Left lung (tissue), 10 donors: ENCODE measurements around the gene BCL11B. TPM values are rescaled to one million over a fixed set of nuclear protein-coding genes. Genes with fewer than 3 reads are reported as not detected.

Experiments used
- ATAC-seq: fragments of 200-7000 bp; cut with Tn5 transposase; one replicate; pipeline ENCODE4 v1.9.1; 2020; ENCODE audit warnings: moderate library complexity
- DNase-seq, 4 donors: peaks; one replicate each; pipeline ENCODE4 v3.0.0-alpha.2; 2013 to 2020
- H3K27ac ChIP-seq, 2 donors: fragments of 200-600 bp; sonication (generic) in 1 of 2; one replicate each; pipeline versions ENCODE4 v1.5.0 to v1.8.0; 2020 to 2021
- H3K27me3 ChIP-seq, 2 donors: fragments of 200-600 bp; sonication (generic) in 1 of 2; one replicate each; pipeline versions ENCODE4 v1.5.0 to v1.8.0; 2020 to 2021
- H3K36me3 ChIP-seq, 2 donors: fragments of 200-600 bp; sonication (generic) in 1 of 2; one replicate each; pipeline versions ENCODE4 v1.5.0 to v1.8.0; 2020 to 2021
- H3K4me1 ChIP-seq, 2 donors: fragments of 200-600 bp; one replicate each; pipeline ENCODE4 v1.8.0; 2021
- H3K4me3 ChIP-seq, 2 donors: fragments of 200-600 bp; sonication (generic) in 1 of 2; one replicate each; pipeline versions ENCODE4 v1.5.0 to v1.8.0; 2020 to 2021; ENCODE audit warnings: mild to moderate bottlenecking in 1 of 2
- H3K9me3 ChIP-seq, 2 donors: fragments of 200-600 bp; sonication (generic) in 1 of 2; one replicate each; pipeline versions ENCODE4 v1.5.0 to v1.8.0; 2020 to 2021
- intact Hi-C, 2 donors: fragments of 100-400 bp; cut with DNase I; formaldehyde crosslinking; loops; one replicate each; pipeline versions ENCODE4 v1.11.2 to v1.14.2; 2022
- polyA plus RNA-seq, 6 donors: library from polyadenylated mRNA; unstranded; fragments of 120-200 nt; gene quantifications; one replicate each; pipeline ENCODE4 v1.2.1, GENCODE V29; 2013; ENCODE audit not compliant: insufficient read length in 6 of 6
- total RNA-seq, 2 donors: library from RNA; stranded (reverse); fragmentation: NEBNext Ultra II Directional; extraction: Animal tissue kit (Norgen Biotek cat#: 25700); gene quantifications; one replicate each; pipeline ENCODE4 v1.2.1, GENCODE V29; 2021
- TF ChIP-seq, protein P1 (sequence below), 2 donors: fragments of 200-600 bp; sonication (generic) in 1 of 2; IDR thresholded peaks; one replicate each; pipeline versions ENCODE4 v1.5.0 to v1.8.0; 2021; ENCODE audit warnings: antibody characterized with exemption in 2 of 2
- donor health status: DM: no; HTN: yes; CAD: no.
- donor health status: DM: no; HTN: no; CAD: no.

The BCL11B gene
- total and polyA plus RNA-seq, 8 donors: 1.4 to 3.6 (median 3.2) TPM

DNA sequence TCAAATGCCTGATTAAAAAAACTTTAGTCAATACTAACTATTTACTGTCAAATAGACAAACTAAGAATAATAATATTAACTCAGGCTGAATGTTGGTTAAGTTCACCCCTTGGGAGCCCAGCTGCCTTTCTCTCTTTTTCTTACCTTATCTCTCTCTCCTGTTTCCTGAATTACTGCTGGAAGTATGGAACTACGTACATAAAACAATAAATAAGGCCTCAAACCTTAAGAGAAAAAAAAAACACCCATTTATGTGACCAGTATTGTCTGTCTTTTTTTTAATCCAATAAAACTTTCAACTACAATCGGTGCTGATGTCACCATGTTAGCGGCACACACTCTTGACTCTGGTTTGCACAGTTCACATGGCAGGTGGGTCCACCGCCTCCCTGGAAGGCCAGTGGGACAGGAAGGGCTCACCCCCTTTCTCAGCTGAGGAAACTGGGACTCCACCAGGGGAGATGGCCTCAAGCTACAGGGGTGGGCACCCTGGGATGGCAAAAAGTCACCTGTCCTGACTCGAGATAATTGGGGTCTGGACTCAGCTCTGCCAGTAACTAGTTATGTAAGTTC lies 21.3 kb downstream of the BCL11B start:
- Histone ChIP-seq H3K9me3 (no peaks in the 10 kb centered on the region), H3K36me3 (no peaks in the 10 kb centered on the region), H3K27ac (no peak overlapping the region), H3K4me3 (no peak overlapping the region), H3K4me1 (no peaks in the 10 kb centered on the region), H3K27me3 (peaks cover 15 to 84% of the 10 kb centered on the region in 2 donors)
- no peak for ATAC-seq
- DNase-seq: no peak
- intact Hi-C loops: no loop called here
- TF ChIP-seq, protein P1, sequence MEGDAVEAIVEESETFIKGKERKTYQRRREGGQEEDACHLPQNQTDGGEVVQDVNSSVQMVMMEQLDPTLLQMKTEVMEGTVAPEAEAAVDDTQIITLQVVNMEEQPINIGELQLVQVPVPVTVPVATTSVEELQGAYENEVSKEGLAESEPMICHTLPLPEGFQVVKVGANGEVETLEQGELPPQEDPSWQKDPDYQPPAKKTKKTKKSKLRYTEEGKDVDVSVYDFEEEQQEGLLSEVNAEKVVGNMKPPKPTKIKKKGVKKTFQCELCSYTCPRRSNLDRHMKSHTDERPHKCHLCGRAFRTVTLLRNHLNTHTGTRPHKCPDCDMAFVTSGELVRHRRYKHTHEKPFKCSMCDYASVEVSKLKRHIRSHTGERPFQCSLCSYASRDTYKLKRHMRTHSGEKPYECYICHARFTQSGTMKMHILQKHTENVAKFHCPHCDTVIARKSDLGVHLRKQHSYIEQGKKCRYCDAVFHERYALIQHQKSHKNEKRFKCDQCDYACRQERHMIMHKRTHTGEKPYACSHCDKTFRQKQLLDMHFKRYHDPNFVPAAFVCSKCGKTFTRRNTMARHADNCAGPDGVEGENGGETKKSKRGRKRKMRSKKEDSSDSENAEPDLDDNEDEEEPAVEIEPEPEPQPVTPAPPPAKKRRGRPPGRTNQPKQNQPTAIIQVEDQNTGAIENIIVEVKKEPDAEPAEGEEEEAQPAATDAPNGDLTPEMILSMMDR (IDR thresholded peaks at IDR 0.05): no peak

DNA sequence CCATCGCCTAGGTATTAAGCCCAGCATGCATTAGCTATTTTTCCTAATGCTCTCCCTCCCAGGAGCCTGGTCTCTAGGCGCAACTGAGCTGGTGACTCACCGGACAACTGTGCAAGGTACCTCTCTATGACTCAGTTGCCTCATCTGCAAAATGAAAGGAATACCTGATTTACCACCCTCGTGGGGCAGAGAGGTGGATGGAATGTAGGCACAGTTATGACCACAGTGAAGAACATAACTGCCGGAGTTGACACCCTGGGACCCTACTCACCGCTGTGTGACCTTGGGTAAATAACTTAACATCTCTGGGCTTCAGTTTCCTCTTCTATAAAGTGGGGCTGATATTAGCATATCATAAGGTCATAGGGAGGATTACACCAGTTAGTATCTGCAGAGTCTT lies 22.6 kb downstream of the BCL11B start:
- TF ChIP-seq, protein P1 (IDR thresholded peaks at IDR 0.05): no peak
- H3K4me3 ChIP-seq: no peak overlapping the region
- no peak overlapping the region for H3K27ac ChIP-seq
- H3K36me3 ChIP-seq: no peaks in the 10 kb centered on the region
- intact Hi-C loops: no loop called here
- ATAC-seq (no peak), DNase-seq (no peak)
- H3K27me3 ChIP-seq: peaks cover 25 to 92% of the 10 kb centered on the region in 2 donors
- H3K9me3 ChIP-seq: no peaks in the 10 kb centered on the region
- no peaks in the 10 kb centered on the region for H3K4me1 ChIP-seq

DNA sequence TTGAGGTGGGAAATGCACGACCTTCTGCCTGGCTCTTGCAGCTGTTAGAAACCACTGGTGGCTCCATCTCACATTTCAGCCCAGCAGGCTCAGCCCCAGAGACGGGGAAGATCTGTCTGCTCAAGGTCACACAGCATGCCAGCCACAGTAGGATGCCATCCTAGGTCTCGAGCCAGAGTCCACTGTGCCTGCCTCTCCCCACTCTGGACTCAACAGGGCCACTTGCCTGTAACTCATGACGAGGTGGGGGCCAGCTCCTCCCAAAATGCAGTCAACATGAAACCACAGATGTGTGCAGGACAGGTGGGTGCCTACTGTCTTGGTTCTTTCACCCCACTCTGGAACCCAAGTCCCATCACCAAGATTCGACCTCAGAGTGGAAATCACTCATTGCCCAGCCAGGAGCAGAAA lies 23.2 kb downstream of the BCL11B start:
- H3K36me3 ChIP-seq: no peaks in the 10 kb centered on the region
- intact Hi-C loops: no loop called here
- ATAC-seq: no peak
- TF ChIP-seq, protein P1 (IDR thresholded peaks at IDR 0.05): no peak
- H3K4me3 ChIP-seq: no peak overlapping the region
- H3K4me1 ChIP-seq: no peaks in the 10 kb centered on the region
- no peak for DNase-seq
- no peak overlapping the region for H3K27ac ChIP-seq
- H3K27me3 ChIP-seq: peaks cover 25 to 92% of the 10 kb centered on the region in 2 donors
- no peaks in the 10 kb centered on the region for H3K9me3 ChIP-seq

DNA sequence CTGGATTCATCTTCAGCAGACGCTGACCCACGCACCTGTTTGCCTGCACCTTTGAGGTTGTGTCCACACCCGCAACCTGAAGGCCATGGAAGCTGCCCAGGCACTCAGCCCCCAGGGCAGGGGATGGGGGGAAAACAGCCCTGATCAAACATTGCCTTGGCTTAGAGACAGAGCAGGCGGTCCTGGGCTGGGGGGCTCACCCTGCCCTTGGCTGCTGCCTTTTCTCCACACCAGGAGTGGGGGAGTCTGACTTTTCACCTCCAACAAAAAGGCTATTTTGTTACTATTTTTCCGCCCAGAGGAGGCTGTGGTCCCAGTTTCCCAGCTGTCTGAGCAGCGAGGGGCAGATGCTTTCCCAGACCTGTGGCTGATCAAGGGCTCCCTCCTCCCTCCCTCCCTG lies 24.2 kb downstream of the BCL11B start:
- intact Hi-C loops: no loop called here
- DNase-seq (no peak), ATAC-seq (no peak)
- H3K9me3 ChIP-seq: no peaks in the 10 kb centered on the region
- peaks cover 25 to 92% of the 10 kb centered on the region in 2 donors for H3K27me3 ChIP-seq
- no peak overlapping the region for H3K27ac ChIP-seq
- H3K4me1 ChIP-seq: no peaks in the 10 kb centered on the region
- TF ChIP-seq, protein P1 (IDR thresholded peaks at IDR 0.05): no peak
- H3K4me3 ChIP-seq: no peak overlapping the region
- no peaks in the 10 kb centered on the region for H3K36me3 ChIP-seq

DNA sequence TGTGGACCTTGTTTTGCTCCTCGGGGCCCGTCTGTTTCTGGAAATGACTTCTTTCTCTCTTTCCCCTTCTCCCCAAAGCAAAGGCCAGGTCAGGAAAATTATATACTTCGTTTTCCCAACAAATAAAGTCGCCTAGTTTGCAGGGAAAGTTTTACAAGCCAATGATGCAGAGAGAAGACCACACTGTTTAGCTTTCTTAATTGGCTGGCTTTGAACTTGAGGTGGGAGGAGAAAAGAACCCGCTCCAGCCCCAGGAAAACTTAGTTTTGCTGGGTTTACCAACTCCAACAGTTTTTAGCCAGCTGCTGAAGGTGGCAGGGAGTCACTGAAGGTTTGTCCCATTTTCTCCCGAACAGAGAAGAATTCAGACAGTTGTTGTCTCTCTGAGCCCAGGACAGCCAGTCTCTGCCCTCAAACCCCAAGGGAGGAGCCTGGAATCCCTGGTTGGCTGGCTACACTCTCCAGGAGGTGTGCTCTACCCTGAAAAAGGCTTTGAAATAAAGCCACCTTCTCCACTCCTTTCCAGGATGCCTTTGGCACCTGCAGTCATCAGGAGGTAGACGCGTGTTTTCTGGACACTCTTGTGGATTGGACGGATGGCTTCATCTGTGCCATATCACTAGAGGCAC lies 24.8 kb downstream of the BCL11B start:
- H3K27me3 ChIP-seq: peaks cover 25 to 92% of the 10 kb centered on the region in 2 donors
- no peaks in the 10 kb centered on the region for H3K36me3 ChIP-seq
- DNase-seq: no peak
- H3K4me1 ChIP-seq: no peaks in the 10 kb centered on the region
- no peak overlapping the region for H3K27ac ChIP-seq
- intact Hi-C loops: no loop called here
- no peak for ATAC-seq
- H3K9me3 ChIP-seq: no peaks in the 10 kb centered on the region
- no peak overlapping the region for H3K4me3 ChIP-seq
- TF ChIP-seq, protein P1 (IDR thresholded peaks at IDR 0.05): no peak
